LoVo (cell line): ENCODE measurements around the gene FKBP7.
"Not testable (repeated sequence)": the region's sequence is repeated elsewhere in the genome, so short reads cannot be mapped to it uniquely, and the experiment has no call there.

Experiments used
- DNase-seq: peaks from one replicate; pipeline ENCODE4 v3.0.0-alpha.2; 2016; ENCODE audit warnings: low spot score

The FKBP7 gene

DNA sequence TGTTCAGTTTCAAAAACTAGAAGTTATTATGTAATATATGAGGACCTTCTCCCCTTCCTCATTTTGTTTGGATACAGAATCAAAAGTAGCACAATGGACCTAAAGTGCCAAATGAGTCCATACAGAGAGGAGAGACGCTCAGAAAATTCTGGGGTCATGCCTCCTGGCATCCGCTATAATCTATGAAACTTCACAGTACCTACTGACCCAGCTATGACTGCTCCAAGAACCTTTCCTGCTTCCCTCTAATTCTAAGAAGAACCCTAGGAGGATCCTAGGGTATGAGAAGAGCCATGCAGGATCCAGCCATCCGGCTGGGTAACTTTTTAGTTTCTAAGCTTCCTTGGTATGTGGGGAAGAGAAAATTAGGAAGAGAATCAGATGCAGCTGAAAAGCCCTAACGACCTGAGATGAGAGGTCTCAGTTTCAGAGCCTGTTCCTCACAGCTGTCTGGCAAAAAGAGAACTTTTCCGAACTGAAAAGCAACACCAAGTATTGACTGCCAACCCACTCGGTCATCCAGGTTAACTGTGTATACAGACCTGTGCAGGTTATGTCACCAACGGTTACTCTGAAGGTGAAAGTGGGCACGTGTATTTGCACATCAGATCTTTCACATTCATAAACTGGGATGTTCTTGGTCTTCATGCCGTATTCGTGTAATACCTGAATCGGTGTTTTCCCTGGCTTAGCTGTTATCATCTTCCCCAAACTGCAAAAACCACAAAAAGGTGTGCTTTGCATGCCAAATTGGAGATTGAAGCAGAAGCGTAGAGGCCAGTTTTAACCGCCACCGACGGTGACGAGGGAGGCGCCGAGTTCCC lies 28.5 kb downstream of the FKBP7 start:
- DNase-seq, result peak; percentile 4

DNA sequence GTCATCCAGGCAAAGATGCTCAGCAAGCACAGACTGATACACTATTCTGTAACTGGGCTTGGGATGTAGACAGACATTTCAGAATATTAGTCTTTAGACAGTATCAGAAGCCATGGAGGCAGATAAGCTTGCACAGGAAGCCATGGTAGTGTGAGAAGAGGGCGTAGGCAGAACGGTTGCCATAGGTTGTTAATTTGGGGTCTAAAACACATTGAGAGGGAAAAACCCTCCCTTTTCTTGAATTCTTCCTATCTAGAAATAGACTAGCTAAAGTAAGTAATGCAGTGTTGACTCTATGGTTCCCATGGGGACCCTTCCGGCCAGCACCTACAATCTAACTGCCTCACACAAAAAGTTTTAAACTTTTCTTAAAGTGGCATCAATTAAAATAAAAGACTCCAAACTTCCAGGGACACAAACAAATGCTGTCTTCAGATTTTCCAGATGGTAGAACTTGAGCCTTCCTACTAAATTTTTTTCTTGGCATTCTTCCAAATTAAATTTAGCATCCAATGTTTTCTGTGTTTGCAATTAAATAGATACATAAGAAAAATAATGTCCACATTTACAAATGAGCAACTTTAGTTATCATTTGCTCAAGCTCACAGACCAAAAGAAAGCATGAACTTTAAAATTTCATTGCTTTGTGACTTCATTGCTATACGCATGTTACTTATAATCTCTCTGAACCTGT lies 29.3 kb downstream of the FKBP7 start:
- DNase-seq, result no peak

DNA sequence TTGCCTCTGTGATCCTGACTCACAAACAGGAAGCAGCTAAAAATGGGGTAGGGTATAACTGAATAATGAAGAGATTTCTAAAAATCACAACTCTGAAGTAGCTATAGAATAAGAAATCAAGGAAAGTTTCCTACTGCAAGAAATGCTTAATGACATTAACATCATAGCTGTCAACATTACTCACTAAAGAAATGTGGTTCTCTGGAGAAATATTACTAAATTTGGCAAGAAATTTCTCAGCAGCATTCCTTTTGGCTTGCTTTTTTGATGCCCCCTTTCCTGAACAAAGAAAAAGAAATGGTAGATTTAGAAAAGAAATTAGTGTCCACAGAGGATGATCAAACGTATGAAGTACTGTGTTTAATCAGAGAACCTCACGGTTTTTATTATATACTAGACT lies 37.0 kb downstream of the FKBP7 start:
- DNase-seq, result no peak

DNA sequence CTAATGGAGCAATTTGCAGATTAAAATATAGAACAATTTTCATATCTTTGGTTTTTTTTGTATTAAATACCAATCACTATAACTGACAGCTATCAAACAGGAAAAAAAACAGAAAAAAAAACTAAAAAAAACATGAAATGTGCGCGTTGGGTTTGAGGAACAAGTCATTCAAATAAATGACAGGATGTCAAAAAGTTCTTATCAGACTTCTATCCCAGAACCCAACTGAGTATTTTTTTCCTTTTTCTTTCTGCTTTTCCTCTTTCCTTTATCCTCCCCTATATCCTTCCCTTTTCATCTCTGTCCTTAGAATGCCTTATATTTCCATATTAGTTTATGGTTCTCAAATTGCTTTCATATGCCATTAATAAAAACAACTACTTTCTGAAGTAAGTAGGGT lies 41.7 kb downstream of the FKBP7 start:
- DNase-seq, result no peak

DNA sequence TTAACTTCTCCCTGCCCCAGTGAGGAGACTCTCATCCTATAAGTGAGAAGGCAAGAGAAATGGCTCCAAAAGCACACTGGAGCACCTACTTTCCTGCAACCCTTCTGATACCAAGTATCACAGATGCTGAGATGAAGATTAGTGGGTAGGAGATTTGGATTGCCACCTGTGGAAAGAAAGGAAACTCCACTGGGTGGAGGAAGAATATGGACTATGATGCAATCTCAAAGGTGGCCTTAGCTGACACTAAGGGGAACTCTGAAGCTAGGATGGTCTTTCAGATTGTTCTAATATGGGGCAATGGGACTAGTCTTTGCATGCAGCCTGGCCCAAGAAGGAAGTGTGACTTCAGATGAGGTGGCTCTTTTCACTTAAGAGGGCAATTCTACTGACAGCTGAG lies 49.1 kb downstream of the FKBP7 start:
- no peak for DNase-seq

DNA sequence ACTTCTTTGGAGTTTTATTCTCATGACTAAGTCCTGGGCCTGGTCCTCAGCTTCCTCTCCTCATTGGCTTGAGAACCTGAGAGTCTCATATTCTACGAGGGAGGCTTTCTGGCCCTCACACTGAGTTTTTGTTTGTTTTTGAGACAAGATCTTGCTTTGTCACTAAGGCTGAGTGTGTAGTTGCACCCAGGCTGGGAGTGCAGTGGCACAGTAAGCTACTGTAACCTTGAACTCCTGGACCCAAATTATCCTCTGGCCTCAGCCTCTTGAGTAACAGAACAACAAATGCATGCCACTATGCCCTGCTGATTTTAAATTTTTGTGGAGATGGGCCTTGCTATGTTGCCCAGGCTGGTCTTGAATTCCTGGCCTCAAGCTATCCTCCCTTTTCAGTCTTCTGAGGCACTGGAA lies 50.0 kb downstream of the FKBP7 start:
- no peak for DNase-seq

DNA sequence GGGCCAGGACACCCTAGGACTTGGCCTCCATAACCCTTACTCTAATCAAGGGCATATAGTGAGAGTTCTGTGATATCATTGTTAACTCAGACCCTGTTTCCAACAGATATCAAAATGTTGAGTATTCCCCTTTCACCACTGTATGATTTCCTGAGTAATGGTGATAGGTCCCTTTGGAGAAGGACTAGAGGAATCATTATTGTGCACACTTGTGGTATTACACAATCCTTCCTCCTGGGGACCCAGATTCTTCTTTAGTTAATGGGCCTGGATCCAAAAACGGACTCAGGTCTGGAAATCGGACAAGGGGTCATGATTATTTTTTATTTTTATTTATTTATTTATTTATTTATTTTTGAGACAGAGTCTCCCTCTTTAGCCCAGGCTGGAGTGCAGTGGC lies 50.9 kb downstream of the FKBP7 start:
- DNase-seq, result no peak

DNA sequence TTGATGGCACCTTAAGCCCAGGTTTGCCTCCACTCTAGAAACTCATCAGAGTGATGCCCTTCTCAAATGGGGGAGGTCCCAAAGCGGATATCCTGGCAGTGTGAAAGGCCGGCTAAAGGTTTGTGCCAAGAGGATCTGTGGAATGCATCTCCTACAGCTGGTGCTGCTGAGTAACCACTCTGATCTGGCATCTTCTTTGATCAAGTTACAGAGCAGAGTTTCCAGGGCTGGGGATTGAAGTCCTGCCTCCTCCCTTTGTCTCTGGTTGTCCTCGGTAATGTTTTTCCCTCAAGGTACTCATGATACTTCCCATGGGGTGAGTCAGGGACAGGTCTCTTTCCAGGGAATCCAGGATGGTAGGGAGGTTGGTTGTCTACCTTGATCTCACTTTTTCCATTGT lies 52.0 kb downstream of the FKBP7 start:
- DNase-seq, result no peak

DNA sequence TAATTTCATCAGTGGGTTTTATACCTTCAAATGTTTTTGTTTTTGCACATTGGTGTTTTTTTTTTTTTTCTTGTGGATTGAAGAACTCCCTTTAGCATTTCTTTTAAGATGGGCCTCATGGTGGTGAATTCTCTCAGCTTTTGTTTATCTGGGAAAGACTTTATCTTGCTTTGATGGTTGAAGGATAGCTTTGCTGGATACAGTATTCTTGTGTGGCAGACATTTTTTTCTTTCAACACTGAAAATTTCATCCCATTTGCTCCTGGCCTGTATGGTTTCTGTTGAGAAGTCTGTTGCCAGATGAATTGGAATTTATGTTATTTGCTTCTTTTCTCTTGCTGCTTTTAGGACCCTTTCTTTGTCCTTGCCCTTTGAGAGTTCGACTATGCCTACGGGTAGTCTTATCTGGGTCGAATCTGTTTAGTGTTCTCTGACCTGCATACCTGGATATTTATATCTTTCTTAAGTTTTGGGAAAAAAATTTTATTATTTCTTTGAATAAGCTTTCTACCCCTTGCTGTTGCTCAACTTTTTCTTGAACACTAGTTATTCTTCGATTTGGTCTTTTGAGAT lies 53.1 kb downstream of the FKBP7 start:
- no peak for DNase-seq

DNA sequence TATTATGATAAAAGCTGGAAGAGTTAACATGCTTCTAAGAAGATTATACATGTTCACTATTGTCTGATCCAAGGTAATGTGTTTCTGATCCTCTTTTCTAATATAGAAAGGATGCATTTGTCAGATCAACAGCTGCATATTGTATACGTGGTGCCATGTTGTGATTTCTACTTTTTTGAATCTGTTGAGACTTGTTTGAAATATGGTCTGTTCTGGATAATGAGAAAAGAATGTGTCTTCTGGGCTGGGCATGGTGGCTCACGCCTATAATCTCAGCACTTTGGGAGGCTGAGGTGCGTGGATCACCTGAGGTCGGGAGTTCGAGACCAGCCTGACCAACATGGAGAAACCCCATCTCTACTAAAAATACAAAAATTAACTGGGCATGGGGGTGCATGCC lies 54.7 kb downstream of the FKBP7 start:
- not testable (repeated sequence) for DNase-seq

DNA sequence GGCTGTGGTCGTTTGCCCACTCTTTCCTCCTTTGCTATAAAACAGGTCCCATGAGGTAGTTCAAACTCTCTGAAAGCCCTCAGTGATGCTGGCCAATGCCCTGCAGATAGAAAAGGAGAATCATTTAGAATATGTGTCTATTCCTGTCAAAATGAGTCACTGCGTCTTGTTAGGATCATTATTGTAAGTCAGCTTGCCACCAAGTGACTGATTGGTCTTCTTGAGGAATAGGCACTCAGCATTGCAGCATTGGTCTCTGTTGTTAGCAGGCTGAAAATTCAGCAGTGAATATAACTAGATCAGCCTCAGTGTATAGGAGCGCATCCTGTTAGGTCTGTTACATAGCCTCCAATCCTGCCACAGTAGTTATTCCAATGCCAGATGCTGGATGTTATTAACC lies 56.3 kb downstream of the FKBP7 start:
- no peak for DNase-seq

DNA sequence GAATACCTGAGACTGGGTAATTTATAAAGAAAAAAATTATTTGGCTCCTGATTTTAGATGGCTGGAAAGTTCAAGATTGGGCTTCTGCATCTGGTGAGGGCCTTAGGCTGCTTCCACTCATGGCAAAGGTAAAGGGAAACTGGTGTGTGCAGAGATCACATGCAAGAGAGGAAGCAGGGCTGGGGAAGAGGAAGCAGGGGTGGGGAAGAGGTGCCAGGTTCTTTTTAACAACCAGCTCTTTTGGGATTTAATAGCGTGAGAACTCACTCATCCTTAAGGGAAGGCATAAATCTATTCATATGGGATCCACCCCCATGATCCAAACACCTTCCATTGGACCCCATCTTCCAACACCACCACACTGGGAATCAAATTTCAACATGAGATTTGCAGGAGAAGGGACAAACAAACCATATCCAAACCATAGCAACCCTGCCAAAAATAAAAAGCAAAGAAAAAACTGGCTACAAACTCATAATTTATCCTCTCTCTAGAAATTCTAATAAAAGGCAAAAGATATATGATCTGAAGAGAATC lies 57.9 kb downstream of the FKBP7 start:
- DNase-seq, result no peak

DNA sequence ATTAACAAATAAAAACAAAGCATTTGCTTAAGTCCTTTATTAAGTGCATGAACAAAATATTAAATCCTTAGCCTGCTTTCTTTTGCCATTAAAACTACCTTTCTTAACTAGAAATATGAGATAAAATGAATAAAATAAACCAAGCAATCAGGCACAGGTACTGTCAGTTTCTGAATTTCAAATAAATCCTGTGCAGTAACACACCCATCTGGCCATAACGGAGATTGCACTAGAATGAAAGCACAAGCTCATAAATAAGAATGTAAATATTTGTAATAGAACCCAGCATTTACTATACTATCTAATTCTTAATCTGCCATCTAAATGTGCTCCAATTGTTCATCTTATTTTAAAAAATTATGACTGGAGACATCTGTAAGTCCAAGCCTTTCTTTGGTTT lies 59.3 kb downstream of the FKBP7 start:
- DNase-seq, result no peak

DNA sequence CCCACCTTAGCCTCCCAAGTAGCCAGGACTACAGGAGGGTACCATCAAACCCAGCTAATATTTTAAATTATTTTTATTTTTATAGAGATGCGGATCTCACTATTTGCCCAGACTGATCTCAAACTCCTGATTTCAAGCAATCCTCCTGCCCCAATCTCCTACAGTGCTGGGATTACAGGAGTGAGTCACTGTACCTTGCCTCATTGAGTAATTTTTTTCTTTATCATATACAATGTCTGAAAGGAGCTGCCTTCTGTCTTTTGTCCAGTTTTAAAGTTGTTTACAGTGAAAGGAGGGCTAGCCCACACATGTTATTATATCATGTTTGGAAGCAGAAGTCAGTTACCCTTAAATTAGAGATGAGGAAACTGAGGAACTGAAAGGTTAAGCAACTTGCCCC lies 60.0 kb downstream of the FKBP7 start:
- DNase-seq, result no peak

DNA sequence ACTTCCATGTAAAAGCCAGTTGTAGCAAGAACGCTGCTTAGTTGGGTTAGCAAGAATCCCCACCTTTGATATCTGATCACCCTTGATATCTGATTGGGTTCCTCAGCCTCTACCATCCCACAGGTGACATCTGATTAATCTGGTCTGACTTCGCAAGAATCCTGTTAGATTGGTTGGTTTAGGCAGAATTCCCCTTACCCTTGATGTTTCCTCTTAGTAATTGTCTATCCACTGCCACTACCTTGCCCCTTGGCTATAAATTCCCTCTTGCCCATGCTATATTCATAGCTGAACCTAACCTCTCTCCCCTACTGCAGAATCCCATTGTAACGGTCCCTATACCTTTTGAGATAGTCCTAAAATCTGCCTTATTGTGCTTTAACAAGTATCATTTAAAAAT lies 60.5 kb downstream of the FKBP7 start:
- no peak for DNase-seq

DNA sequence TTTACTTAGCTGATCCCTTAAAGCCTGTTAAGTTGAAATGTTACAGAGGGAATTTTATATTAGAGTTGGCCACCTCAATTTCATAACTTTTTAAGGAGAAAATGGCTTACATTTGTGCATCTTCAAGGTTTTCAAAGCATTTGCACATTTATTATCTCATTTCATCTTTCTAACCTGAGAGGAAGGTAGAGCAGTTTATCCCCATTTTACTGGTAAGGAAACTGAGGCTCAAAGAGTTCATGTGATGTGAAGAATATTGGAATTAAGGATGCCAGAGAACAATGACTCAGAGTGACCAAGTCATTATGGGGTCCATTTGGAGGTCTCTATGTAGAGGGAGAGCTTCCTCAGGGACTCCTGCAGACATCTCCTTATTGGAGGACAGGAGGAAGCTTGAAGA lies 62.4 kb downstream of the FKBP7 start:
- no peak for DNase-seq

DNA sequence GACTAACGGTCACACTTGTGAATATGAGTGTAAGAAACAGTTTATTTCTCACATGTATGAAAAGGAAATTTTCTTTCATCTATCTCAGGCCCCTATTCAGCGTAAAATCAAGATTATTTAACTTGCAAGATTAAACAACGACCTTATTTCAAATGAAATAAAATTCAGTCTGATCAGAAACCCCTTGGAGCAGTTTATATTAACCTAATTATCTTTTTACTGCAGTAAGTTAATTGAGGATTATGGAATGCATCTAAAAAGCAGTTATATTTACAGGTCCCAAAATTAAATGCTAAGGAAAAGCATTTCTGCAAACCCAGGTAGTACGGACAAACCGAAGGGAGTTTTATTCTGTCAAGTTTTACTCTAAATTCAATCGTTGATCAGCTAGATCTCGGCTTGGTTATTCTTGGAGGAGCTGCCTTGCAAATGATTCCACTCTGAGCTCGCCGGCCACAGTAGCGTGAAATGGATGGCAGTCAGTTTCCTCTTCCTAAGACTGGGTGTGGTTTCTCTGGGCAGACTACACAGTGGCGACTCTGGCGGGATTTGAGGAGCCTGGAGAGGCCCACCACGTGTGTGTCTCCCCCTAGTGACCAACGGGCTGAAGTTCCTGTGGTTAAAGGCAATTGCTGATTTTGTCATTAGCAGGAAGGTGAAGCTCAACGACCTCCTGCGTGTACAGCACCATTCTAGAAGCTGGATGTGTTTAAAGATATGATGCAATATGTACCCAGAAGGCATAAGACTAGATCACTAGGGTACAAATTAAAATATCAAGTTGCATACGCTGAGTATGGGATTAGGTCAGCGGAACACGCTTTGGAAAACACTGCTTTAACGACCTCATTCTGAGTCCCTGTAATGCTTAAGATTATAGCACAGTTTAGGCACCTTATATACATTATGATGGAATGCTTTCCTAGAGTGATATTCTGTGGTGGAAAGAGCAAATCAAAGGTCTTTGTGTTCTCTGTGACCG lies 63.8 kb downstream of the FKBP7 start:
- DNase-seq, result peak; percentile 92
